PC-3 (cell line): Measurements from ENCODE around the gene PTGFR. TPM values are rescaled to one million over a fixed set of nuclear protein-coding genes. Genes with fewer than 3 reads are reported as not detected.

ENCODE experiments used
- total RNA-seq: library from RNA; depleted of rRNA; stranded (reverse); fragments of >200 nt; gene quantifications from 2 replicates; pipeline ENCODE4 v1.2.3, GENCODE V29; 2014; rRNA removed

The PTGFR gene
- total RNA-seq, 1 experiment from 2014 or later: 6.8 TPM

Other genes with a start within 250 kb of the PTGFR start
- 4.1 and 5.5 TPM in 2 replicates for gene IFI44L, start 129.5 kb downstream of the PTGFR start, total RNA-seq
- gene IFI44, start 158.9 kb downstream of the PTGFR start, total RNA-seq: 7.1 and 10.4 TPM in 2 replicates